GM23338 (cell line): ENCODE data around the gene SELENOV. TPM values are rescaled to one million over a fixed set of nuclear protein-coding genes. Genes with fewer than 3 reads are reported as not detected.

Experiments used
- ATAC-seq: fragments of 200-7000 bp; cut with Tn5 transposase; 3 replicates; pipeline ENCODE4 v1.9.1; 2020
- DNase-seq: peaks from one replicate; pipeline ENCODE4 v3.0.0-alpha.2; 2015; ENCODE audit warnings: low spot score
- H2AFZ ChIP-seq: fragments of 200-600 bp; sonication (generic); 2 replicates; pipeline ENCODE4 v1.8.0; 2016; ENCODE audit warnings: antibody characterized with exemption, mild to moderate bottlenecking, moderate library complexity
- H3F3A ChIP-seq: fragments of 200-600 bp; sonication (generic); replicated peaks from 2 replicates; pipeline ENCODE4 v1.8.0; 2017; ENCODE audit warnings: antibody characterized with exemption, mixed run types, low read depth
- H3K27ac ChIP-seq: fragments of 200-600 bp; sonication (generic); 2 replicates; pipeline ENCODE4 v1.6.1; 2016; ENCODE audit warnings: low read depth
- H3K27me3 ChIP-seq: fragments of 200-600 bp; sonication (generic); 2 replicates; pipeline ENCODE4 v1.8.0; 2016; ENCODE audit warnings: mild to moderate bottlenecking, mixed run types, moderate library complexity; ENCODE audit not compliant: insufficient read depth
- H3K36me3 ChIP-seq: fragments of 200-600 bp; sonication (generic); 2 replicates; pipeline ENCODE4 v1.8.0; 2016; ENCODE audit warnings: mild to moderate bottlenecking; ENCODE audit not compliant: insufficient read depth
- H3K4me1 ChIP-seq: fragments of 200-600 bp; sonication (generic); 2 replicates; pipeline ENCODE4 v1.8.0; 2016; ENCODE audit warnings: mild to moderate bottlenecking, moderate library complexity; ENCODE audit not compliant: insufficient read depth
- H3K4me2 ChIP-seq: fragments of 200-600 bp; sonication (generic); 2 replicates; pipeline ENCODE4 v1.7.1; 2017; ENCODE audit warnings: mixed run types
- H3K4me3 ChIP-seq: fragments of 200-600 bp; sonication (generic); 2 replicates; pipeline ENCODE4 v1.6.1; 2016; ENCODE audit warnings: mixed run types
- H3K79me2 ChIP-seq: fragments of 200-600 bp; sonication (generic); replicated peaks from 2 replicates; pipeline ENCODE4 v1.8.0; 2017; ENCODE audit warnings: mild to moderate bottlenecking; ENCODE audit not compliant: insufficient read depth
- H3K9me2 ChIP-seq: fragments of 200-600 bp; sonication (generic); 2 replicates; pipeline ENCODE4 v1.8.0; 2017; ENCODE audit not compliant: insufficient read depth
- H4K20me1 ChIP-seq: fragments of 200-600 bp; sonication (generic); replicated peaks from 2 replicates; pipeline ENCODE4 v1.8.0; 2017; ENCODE audit warnings: mild to moderate bottlenecking; ENCODE audit not compliant: insufficient read depth
- H3K27ac Mint-ChIP-seq: 2 replicates; pipeline ENCODE4 v1.8.0; 2020; ENCODE audit warnings: inconsistent platforms, mild to moderate bottlenecking, moderate library complexity, mixed read lengths
- H3K27me3 Mint-ChIP-seq: 3 replicates; pipeline ENCODE4 v1.8.0; 2022; ENCODE audit warnings: low read depth, mild to moderate bottlenecking, moderate library complexity, mixed read lengths, inconsistent platforms; ENCODE audit not compliant: insufficient read depth, poor library complexity
- H3K36me3 Mint-ChIP-seq: 3 replicates; pipeline ENCODE4 v1.8.0; 2021; ENCODE audit warnings: low read depth, mild to moderate bottlenecking, inconsistent platforms, moderate library complexity, mixed read lengths
- H3K4me1 Mint-ChIP-seq: 3 replicates; pipeline ENCODE4 v1.8.0; 2020; ENCODE audit warnings: mild to moderate bottlenecking, inconsistent platforms, mixed read lengths
- H3K4me3 Mint-ChIP-seq: 3 replicates; pipeline ENCODE4 v1.8.0; 2021; ENCODE audit warnings: moderate library complexity, mild to moderate bottlenecking, inconsistent platforms, mixed read lengths
- H3K9me3 Mint-ChIP-seq: 3 replicates; pipeline ENCODE4 v1.8.0; 2020; ENCODE audit warnings: moderate library complexity, mild to moderate bottlenecking, inconsistent platforms, mixed read lengths
- CREB1 ChIP-seq: fragments of 250-450 bp; sonication (Bioruptor Pico); IDR thresholded peaks from 2 replicates; pipeline ENCODE4 v1.5.0; 2020; ENCODE audit warnings: low read depth, mild to moderate bottlenecking, moderate library complexity
- CTCF ChIP-seq, 2 experiments: fragments of 200-600 bp in 1 of 2; sonication (generic) in 1 of 2; conservative IDR thresholded peaks; 2 replicates each; pipeline versions ENCODE4 v1.5.1 to v1.6.1; 2016 to 2017; ENCODE audit warnings: antibody characterized with exemption in 2 of 2, low read depth in 2 of 2, mild to moderate bottlenecking in 2 of 2, moderate library complexity in 1 of 2
- ETS1 ChIP-seq: IDR thresholded peaks from 2 replicates; pipeline ENCODE4 v1.6.1; 2016; ENCODE audit warnings: antibody characterized with exemption
- EZH2 ChIP-seq: fragments of 200-600 bp; sonication (generic); IDR thresholded peaks from one replicate; pipeline ENCODE4 v1.8.0; 2017; ENCODE audit warnings: antibody characterized with exemption, mild to moderate bottlenecking, low read depth; ENCODE audit not compliant: unreplicated experiment
- EZH2phosphoT487 ChIP-seq: fragments of 200-600 bp; sonication (generic); IDR thresholded peaks from one replicate; pipeline ENCODE4 v1.8.1; 2018; ENCODE audit warnings: antibody characterized with exemption; ENCODE audit not compliant: unreplicated experiment
- JUNB ChIP-seq: IDR thresholded peaks from one replicate; pipeline ENCODE4 v1.6.1; 2016; ENCODE audit warnings: antibody characterized with exemption; ENCODE audit not compliant: unreplicated experiment
- REST ChIP-seq: IDR thresholded peaks from one replicate; pipeline ENCODE4 v1.6.1; 2018; ENCODE audit warnings: antibody characterized with exemption; ENCODE audit not compliant: unreplicated experiment
- STAT1 ChIP-seq: IDR thresholded peaks from one replicate; pipeline ENCODE4 v1.6.1; 2016; ENCODE audit warnings: antibody characterized with exemption; ENCODE audit not compliant: unreplicated experiment
- ZNF462 ChIP-seq: fragments of 250-450 bp; sonication (Bioruptor Pico); IDR thresholded peaks from 2 replicates; pipeline ENCODE4 v1.5.0; 2020; ENCODE audit warnings: mild to moderate bottlenecking, moderate library complexity
- polyA plus RNA-seq: library from polyadenylated mRNA; unstranded; fragments of >200 nt; fragmentation: Nextera tagmentation; extraction: Ambion mirVana; gene quantifications from 2 replicates; pipeline ENCODE4 v1.2.1, GENCODE V29; 2016
- total RNA-seq: library from RNA; depleted of rRNA; stranded (reverse); fragments of >200 nt; shearing (Covaris generic); gene quantifications from 2 replicates; pipeline ENCODE4 v1.2.3, GENCODE V29; 2014

Gene SELENOV
- total and polyA plus RNA-seq, 2 experiments from 2014 or later = 8.0 to 8.7 TPM

- no peaks in the 10 kb centered on the region for H3K9me3 Mint-ChIP-seq
- peaks cover 21% of the 10 kb centered on the region for H3K79me2 ChIP-seq
- peaks cover 4% of the 10 kb centered on the region; the same call in 1 of the 2 replicates for H3K4me1 ChIP-seq
- peaks cover 11% of the 10 kb centered on the region for H3K27me3 Mint-ChIP-seq
- no peak overlapping the region for H3K4me3 Mint-ChIP-seq
- H2AFZ ChIP-seq = no peak overlapping the region
- no peak overlapping the region for H3K27ac ChIP-seq
- H3K4me2 ChIP-seq = no peak overlapping the region
- DNase-seq = no peak
- peaks cover 11% of the 10 kb centered on the region; the same call in 1 of the 2 replicates for H4K20me1 ChIP-seq
- H3K9me2 ChIP-seq = no peaks in the 10 kb centered on the region
- H3K4me3 ChIP-seq = no peak overlapping the region
- H3F3A ChIP-seq = no peaks in the 10 kb centered on the region
- TF ChIP-seq ZNF462 (CRISPR knock-in tag) (no peak), CTCF (conservative IDR thresholded peaks at IDR 0.05; ENCODE audit: low read depth in 2 of 2) (no peak), REST (no peak), STAT1 (no peak), EZH2phosphoT487 (no peak), ETS1 (no peak), CREB1 (CRISPR knock-in tag) (no peak), EZH2 (no peak), JUNB (no peak)
- peaks cover 7% of the 10 kb centered on the region for H3K4me1 Mint-ChIP-seq
- ATAC-seq = no peak
- H3K27ac Mint-ChIP-seq = no peak overlapping the region
- no peaks in the 10 kb centered on the region for H3K27me3 ChIP-seq
- 0 out of 3 replicates have a peak, but pooled peaks cover 6% of the 10 kb centered on the region for H3K36me3 Mint-ChIP-seq
- H3K36me3 ChIP-seq = no peaks in the 10 kb centered on the region
Measured at GRCh38 chr19:39533791-39534190, 18.9 kb downstream of the SELENOV start.
